NCI-H1436 treated with DMSO at 0.1 percent for 48 hours (cell line): ENCODE results near the gene COPB2.

Experiments used
- DNase-seq: peaks from one replicate; lab custom pipeline; 2025; lab: John Stamatoyannopoulos, UW

Gene COPB2

GRCh38 chr3:139307601-139308555, 81.6 kb downstream of the COPB2 start:
- DNase-seq = no peak
